Smooth muscle cell of the coronary artery (primary cell): Measurements from ENCODE around the gene TEAD2. TPM values are rescaled to one million over a fixed set of nuclear protein-coding genes. Genes with fewer than 3 reads are reported as not detected.

Experiments used
- total RNA-seq: library from RNA; depleted of rRNA; stranded (reverse); fragments of >200 nt; gene quantifications from 2 replicates; pipeline ENCODE4 v1.2.3, GENCODE V29; 2014; ENCODE audit warnings: low replicate concordance

The TEAD2 gene
- total RNA-seq: 6.4 and 31.6 TPM in 2 replicates

DNA sequence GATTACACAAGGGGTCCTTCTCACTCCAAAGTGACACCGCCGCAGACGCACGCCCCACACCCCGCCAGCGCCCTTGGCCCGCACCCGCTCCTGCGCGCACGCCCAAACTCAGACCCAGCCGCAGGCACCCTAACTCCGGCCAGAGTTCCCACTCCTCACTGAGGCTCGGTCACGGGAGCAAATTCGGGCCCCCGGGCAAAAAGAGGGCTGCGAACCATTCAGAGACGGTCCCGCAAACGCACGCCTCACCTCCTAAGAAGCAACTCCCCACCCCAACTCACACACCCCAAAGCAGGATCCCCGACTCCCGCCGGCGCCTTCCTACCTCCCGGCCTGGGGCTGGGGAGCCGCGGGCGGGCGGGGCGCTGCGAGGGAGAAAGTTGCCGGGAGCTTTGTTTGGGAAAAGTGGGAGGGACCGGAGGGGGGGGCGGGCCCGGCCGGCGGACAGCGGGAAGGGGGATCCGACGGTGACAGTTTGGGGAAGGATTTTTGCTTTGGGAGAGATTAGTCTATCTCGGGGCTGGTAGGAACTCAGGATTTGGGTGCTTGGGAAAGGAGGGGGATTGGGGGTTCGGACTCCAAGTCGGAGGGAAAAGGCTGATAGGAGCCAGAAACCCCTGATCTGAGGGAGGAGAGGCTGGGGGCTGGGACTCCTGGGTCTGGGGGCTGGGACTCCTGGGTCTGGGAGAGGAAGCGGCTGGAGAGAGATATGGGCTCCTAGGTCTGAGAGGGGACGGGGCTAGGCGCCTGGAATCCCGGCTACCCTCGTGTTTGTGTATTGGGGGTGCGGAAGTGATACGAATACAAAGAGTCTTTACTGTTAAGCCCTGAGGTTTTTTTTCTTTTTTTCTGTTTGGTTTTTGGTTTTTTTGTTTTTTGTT, at the start of gene TEAD2:
Gene TEAD2 (minus strand): TSS at position 369 of the 881 bp plus-strand sequence. CDS start 2,341 bp downstream, outside the sequence.

DNA sequence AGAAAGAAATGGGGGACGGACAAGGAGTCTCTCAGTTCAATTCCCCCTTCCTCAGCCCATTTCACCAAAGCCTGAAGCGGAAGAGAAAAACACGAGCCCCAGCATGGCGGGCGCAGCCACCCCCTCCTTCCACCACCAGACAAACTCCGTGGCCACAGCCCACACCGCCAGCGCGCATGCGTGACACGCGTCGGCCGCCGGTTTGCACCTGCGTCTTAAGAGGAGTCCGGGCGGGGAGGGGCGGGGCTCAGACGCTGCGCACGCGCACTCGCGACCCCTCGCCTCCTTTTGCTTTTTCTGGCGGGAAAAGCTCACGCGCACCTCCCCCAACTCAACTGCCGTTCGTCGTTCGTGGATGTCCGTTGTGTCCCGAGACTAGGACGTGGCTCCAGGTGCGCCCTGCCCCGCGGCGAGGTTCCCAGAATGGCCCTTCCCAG, 25.7 kb upstream of the TEAD2 start, which contains the start of gene KASH5:
Gene KASH5 (plus strand): TSS at position 314 of the 437 bp plus-strand sequence. CDS start 2,635 bp downstream, outside the sequence.

DNA sequence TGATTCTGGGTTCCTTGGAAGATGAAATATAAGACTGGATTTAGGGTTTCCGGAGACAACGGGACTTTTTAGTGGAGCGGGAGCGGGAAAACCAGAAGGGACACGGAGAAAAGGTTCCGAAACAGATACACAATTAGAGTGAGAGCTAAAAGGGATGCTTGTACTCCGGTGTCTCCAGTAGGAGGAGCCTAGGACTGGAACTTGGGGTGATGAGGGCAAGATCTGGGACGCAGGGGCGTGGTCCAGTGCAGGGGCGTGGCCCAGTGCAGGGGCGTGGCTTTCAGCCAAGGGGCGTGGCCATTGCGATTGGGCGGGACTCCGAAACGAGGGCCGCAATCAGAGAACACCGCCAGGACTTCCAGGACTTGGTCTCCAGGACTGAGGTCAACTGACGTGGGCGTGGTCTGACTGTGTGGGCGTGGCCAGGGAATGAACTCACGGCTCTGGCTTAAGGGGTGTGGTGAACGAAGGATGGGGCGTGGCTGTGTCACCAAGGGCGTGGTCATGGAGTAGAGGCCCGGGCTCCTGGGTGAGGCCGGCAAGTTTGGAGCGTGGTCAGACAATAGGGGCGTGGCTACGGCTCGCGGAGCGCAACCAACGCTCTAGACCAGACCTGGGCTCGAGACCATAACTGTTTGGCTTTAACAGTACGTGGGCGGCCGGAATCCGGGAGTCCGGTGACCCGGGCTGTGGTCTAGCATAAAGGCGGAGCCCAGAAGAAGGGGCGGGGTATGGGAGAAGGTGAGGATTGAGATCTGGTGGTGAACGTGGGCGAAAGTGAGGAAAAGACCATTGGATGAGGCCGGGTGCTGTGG, 1.3 kb upstream of the TEAD2 start, which contains the start of gene DKKL1:
Gene DKKL1 (plus strand): TSS at position 610 of the 815 bp plus-strand sequence. CDS start 122 bp downstream, at position 732.

DNA sequence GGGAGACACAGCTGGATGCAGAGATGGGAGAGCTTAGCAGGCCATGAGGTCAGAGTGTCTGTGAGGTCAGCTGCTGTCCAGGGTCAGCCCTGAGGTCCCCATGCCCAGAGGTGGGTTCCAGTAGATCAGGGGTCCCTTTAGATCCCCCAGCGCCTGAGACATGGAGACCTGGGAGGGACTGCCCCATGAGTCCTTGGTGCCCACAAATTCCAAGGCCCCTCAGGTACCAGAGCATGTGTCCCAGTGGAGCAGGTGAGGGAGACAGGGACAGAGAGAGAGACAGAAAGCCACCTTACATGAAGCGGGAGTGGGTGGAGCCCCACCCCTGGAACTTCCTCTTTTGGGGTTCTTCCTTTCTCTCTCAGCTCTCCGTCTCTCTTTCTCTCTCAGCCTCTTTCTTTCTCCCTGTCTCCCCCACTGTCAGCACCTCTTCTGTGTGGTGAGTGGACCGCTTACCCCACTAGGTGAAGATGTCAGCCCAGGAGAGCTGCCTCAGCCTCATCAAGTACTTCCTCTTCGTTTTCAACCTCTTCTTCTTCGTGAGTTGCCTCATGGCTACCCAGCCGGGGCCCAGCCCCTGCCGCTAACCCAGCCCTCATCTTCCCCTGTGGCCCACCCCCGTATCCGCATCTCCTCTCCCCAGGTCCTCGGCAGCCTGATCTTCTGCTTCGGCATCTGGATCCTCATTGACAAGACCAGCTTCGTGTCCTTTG, 27.0 kb downstream of the TEAD2 start, which contains the start of gene CD37:
Gene CD37 (plus strand): TSS at position 336 of the 713 bp plus-strand sequence. CDS start 135 bp downstream, at position 471.

DNA sequence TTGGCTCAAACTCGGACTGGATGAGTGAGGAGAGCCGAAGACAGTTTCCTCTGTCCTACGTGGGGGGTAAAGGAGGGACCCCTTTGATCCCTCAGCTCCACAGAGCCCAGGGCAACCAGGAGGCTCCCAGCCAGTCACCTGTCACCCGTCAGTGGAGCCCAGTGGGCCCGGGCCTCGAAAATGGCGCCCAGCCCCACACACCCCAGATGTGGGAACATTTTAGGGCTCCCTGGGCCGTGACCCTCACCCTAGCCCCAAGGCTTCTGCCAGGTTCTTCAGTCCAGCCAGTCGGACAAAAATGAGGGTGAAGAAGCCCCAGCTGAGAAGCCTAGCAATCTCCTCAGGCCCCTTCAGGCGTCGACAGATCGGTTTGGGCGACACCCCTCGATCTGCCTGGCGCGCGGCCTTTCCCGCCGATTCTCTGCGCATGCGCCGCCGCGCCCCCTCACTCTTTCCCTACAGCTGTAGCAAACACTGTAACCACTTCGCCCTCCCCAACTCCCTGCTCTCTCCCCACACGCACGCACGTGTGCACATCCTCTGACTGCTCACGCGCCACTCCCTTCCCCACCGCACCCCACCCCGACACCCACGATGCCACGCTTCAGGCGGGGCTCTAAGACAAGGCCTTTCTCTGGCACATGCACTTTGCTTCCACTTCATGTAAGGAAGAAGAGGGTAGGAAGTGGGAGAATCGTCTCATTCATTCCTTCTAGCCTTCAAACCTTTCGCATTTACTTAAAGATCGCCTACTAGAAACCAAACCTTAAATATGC, 37.2 kb downstream of the TEAD2 start, which contains the start of gene SLC6A16:
Gene SLC6A16 (minus strand): TSS at position 391 of the 776 bp plus-strand sequence. CDS start 13,844 bp downstream, outside the sequence.

Other genes starting within 250 kb of the TEAD2 start
- gene LIN7B, start 248.0 kb downstream of the TEAD2 start, total RNA-seq: 6.2 and 16.4 TPM in 2 replicates
- 0.70 and 1.4 TPM in 2 replicates for gene C19orf73, start 243.3 kb downstream of the TEAD2 start, total RNA-seq
- 1.3 and 2.1 TPM in 2 replicates for gene PPFIA3, start 242.9 kb downstream of the TEAD2 start, total RNA-seq
- gene HRC, start 207.0 kb downstream of the TEAD2 start, total RNA-seq: 0.12 and 0.30 TPM in 2 replicates
- gene TRPM4, start 204.6 kb downstream of the TEAD2 start, total RNA-seq: 7.5 and 10.6 TPM in 2 replicates
- 0.08 TPM in 1 of 2 replicates, not detected in the other for gene SLC6A16, start 37.2 kb downstream of the TEAD2 start, total RNA-seq
- gene CD37, start 27.0 kb downstream of the TEAD2 start, total RNA-seq: not detected in 2 replicates
- gene DKKL1, start 1.5 kb upstream of the TEAD2 start, total RNA-seq: 0.23 TPM in 1 of 2 replicates, not detected in the other
- gene KASH5, start 25.8 kb upstream of the TEAD2 start, total RNA-seq: not detected in 2 replicates
- gene PTH2, start 61.0 kb upstream of the TEAD2 start, total RNA-seq: not detected in 2 replicates
- gene GFY, start 63.0 kb upstream of the TEAD2 start, total RNA-seq: not detected in 2 replicates
- gene SLC17A7, start 79.1 kb upstream of the TEAD2 start, total RNA-seq: 0.08 and 0.12 TPM in 2 replicates
- gene PIH1D1, start 89.4 kb upstream of the TEAD2 start, total RNA-seq: 115 and 116 TPM in 2 replicates
- gene ALDH16A1, start 90.8 kb upstream of the TEAD2 start, total RNA-seq: 19.8 and 32.2 TPM in 2 replicates
- gene FLT3LG, start 111.8 kb upstream of the TEAD2 start, total RNA-seq: 1.9 and 3.0 TPM in 2 replicates
- gene RPL13A, start 125.2 kb upstream of the TEAD2 start, total RNA-seq: 2,421 and 3,942 TPM in 2 replicates
- 3,953 and 4,004 TPM in 2 replicates for gene RPS11, start 134.0 kb upstream of the TEAD2 start, total RNA-seq
- 42.0 and 49.7 TPM in 2 replicates for gene FCGRT, start 150.2 kb upstream of the TEAD2 start, total RNA-seq
- gene RCN3, start 165.6 kb upstream of the TEAD2 start, total RNA-seq: 288 and 330 TPM in 2 replicates
- 95.9 and 120 TPM in 2 replicates for gene NOSIP, start 218.1 kb upstream of the TEAD2 start, total RNA-seq
- gene PRRG2, start 218.9 kb upstream of the TEAD2 start, total RNA-seq: 0.12 and 0.83 TPM in 2 replicates
- 1.1 and 1.2 TPM in 2 replicates for gene PRR12, start 228.8 kb upstream of the TEAD2 start, total RNA-seq